Gastrocnemius medialis (tissue), 4 donors: ENCODE measurements around the gene ANKRD11. TPM values are rescaled to one million over a fixed set of nuclear protein-coding genes. Genes with fewer than 3 reads are reported as not detected.
A peak's percentile ranks its signal among the peaks of the same experiment; 100 is the strongest.

Source experiments
- ATAC-seq, 2 donors: fragments of 150-250 bp; one replicate each; pipeline ENCODE4 v1.9.1; 2016
- DNase-seq, 2 donors: peaks; one replicate each; pipeline ENCODE4 v3.0.0-alpha.2; 2019
- H3K27ac ChIP-seq, 4 donors: fragments of 200-600 bp; sonication (generic); 1 replicate in 1 of 4; 2 replicates in 3 of 4; pipeline ENCODE4 v1.5.1; 2016 to 2018; ENCODE audit warnings: mild to moderate bottlenecking in 2 of 4, moderate library complexity in 1 of 4
- H3K27me3 ChIP-seq, 3 donors: fragments of 200-600 bp; sonication (generic) in 2 of 3; 1 replicate in 1 of 3; 2 replicates in 2 of 3; pipeline versions ENCODE4 v1.5.1 to v1.6.0; 2016 to 2019; ENCODE audit warnings: mild to moderate bottlenecking in 1 of 3, moderate library complexity in 1 of 3
- H3K36me3 ChIP-seq, 2 donors: fragments of 200-600 bp; sonication (generic) in 1 of 2; one replicate each; pipeline ENCODE4 v1.5.1; 2017 to 2018
- H3K4me1 ChIP-seq, 2 donors: fragments of 200-600 bp; sonication (generic) in 1 of 2; one replicate each; pipeline ENCODE4 v1.5.1; 2016 to 2017; ENCODE audit warnings: mild to moderate bottlenecking in 2 of 2
- H3K4me3 ChIP-seq, 4 donors: fragments of 200-600 bp; sonication (generic) in 3 of 4; 1 replicate in 1 of 4; 2 replicates in 3 of 4; pipeline ENCODE4 v1.5.1; 2016 to 2019; ENCODE audit warnings: mild to moderate bottlenecking in 2 of 4
- H3K9me3 ChIP-seq, 3 donors: fragments of 200-600 bp; sonication (generic) in 2 of 3; 1 replicate in 1 of 3; 2 replicates in 2 of 3; pipeline ENCODE4 v1.5.1; 2016 to 2019
- POLR2A ChIP-seq, 2 donors: fragments of 450-650 bp; IDR thresholded peaks; one replicate each; pipeline ENCODE4 v1.6.1; 2017; ENCODE audit warnings: antibody characterized with exemption in 2 of 2, mild to moderate bottlenecking in 2 of 2, moderate library complexity in 2 of 2
- in situ Hi-C, 4 donors: fragments of 200-750 bp; cut with MboI; loops; one replicate each; pipeline versions ENCODE4 v1.15.0 to v1.8.0; 2017; ENCODE audit warnings: low sequenced_read_pairs in 4 of 4
- intact Hi-C: fragments of 100-400 bp; cut with DNase I; formaldehyde crosslinking; loops from one replicate; pipeline ENCODE4 v1.15.1; 2023; ENCODE audit warnings: low total_unique reads
- total RNA-seq, 4 donors: library from RNA; depleted of rRNA; stranded (reverse); fragments of >200 nt; gene quantifications; one replicate each; pipeline versions ENCODE4 v1.1.0 to v1.2.3, GENCODE V29; 2016
- TF ChIP-seq, protein P1 (sequence below), 5 experiments: fragments of 450-650 bp in 3 of 5; fragments of 200-600 bp in 2 of 5; sonication (generic) in 2 of 5; IDR thresholded peaks in 4 of 5; conservative IDR thresholded peaks in 1 of 5; 1 replicate in 4 of 5; 2 replicates in 1 of 5; pipeline ENCODE4 v1.5.1; 2016 to 2019; ENCODE audit warnings: antibody characterized with exemption in 5 of 5, mild to moderate bottlenecking in 3 of 5, moderate library complexity in 3 of 5

The ANKRD11 gene
- total RNA-seq, 4 donors from 2014 or later, result 26.0 to 77.0 (median 55.0) TPM

DNA sequence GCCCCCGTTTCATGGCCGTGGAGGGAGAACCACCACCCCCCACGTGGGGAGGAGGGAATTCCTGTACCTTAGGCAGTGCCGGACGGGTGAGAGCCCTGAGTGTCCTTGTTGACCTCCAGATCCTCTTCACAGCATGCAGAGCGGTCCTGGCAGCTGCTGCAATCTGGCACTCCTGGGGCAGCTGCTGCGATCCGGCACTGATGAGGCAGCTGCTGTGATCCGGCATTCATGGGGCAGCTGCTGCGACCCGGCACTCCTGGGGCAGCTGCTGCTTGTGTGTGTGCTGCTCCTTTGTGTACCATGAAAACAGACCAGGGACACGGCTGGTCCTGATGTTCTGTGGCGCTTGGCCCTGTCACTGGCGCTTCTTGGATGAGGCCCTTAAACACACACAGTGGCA, 260.1 kb downstream of the ANKRD11 start:
- H3K4me3 ChIP-seq, result no peak overlapping the region
- peaks cover 0 to 5% of the 10 kb centered on the region in 2 donors for H3K4me1 ChIP-seq
- no peak overlapping the region for H3K27ac ChIP-seq
- ATAC-seq (peak in 1 of 2 donors; percentile 72), DNase-seq (peak in 1 of 2 donors; percentile 48)
- TF ChIP-seq POLR2A (IDR thresholded peaks at IDR 0.05), result no peak
- TF ChIP-seq, protein P1, sequence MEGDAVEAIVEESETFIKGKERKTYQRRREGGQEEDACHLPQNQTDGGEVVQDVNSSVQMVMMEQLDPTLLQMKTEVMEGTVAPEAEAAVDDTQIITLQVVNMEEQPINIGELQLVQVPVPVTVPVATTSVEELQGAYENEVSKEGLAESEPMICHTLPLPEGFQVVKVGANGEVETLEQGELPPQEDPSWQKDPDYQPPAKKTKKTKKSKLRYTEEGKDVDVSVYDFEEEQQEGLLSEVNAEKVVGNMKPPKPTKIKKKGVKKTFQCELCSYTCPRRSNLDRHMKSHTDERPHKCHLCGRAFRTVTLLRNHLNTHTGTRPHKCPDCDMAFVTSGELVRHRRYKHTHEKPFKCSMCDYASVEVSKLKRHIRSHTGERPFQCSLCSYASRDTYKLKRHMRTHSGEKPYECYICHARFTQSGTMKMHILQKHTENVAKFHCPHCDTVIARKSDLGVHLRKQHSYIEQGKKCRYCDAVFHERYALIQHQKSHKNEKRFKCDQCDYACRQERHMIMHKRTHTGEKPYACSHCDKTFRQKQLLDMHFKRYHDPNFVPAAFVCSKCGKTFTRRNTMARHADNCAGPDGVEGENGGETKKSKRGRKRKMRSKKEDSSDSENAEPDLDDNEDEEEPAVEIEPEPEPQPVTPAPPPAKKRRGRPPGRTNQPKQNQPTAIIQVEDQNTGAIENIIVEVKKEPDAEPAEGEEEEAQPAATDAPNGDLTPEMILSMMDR (IDR thresholded peaks at IDR 0.05 in 4 of 5, conservative IDR thresholded peaks at IDR 0.05 in 1 of 5), result no peak
- H3K9me3 ChIP-seq, result no peaks in the 10 kb centered on the region
- intact Hi-C loops, result no loop called here
- in situ Hi-C loops, result loop anchor here in 1 of 4 donors (25.0 kb wide), 1 partner anchor 282 kb away; the partner anchor contains the start of gene SPG7
- no peaks in the 10 kb centered on the region for H3K27me3 ChIP-seq
- peaks cover 4 to 79% of the 10 kb centered on the region in 2 donors for H3K36me3 ChIP-seq

DNA sequence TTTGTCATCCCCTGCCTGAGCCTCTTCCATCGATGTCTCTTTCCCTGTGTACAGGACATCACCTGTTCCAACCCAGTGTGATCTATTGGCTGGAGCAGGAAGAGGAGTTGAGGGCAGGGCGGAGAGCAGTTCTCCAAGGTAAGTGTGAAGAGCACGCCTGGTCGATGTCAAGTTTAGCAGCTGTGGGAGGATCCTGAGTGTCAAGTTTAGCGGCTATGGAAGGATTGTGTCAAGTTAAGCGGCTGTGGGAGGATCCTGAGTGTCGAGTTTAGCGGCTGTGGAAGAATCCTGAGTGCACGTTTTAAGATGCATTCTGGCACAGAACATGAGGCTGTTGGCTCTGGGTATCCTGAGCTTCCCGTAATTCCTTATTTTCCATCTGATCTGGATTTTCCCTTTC, 265.7 kb downstream of the ANKRD11 start:
- intact Hi-C loops, result no loop called here
- in situ Hi-C loops, result loop anchor here in 3 of 4 donors (25.0 kb wide), 3 partner anchors 288 to 487 kb away; partner anchors contain the start of genes GALNS (in 1 of the 3), PABPN1L (in 1 of the 3), SPG7 (in 1 of the 3) and TRAPPC2L (in 1 of the 3)

DNA sequence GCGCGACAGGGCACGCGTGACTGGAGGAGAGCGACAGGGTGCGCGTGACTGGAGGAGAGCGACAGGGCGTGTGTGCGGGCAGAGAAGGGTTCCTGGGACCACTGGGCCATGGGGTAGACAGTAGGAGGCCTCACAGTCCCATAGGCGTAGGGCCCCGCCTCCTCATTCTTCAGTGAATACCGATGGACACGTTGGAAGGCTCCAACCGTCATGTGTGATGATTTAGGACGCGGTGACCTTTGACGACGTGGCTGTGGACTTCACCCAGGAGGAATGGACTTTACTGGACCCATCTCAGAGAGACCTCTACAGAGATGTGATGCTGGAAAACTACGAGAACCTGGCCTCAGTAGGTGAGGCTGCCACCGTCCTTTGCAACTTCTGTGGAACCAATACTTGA, 267.4 kb downstream of the ANKRD11 start:
- no peak overlapping the region for H3K4me3 ChIP-seq
- no peaks in the 10 kb centered on the region for H3K27me3 ChIP-seq
- no peak for DNase-seq
- in situ Hi-C loops (loop anchor here in 2 of 4 donors (25.0 kb wide), 2 partner anchors 361 to 486 kb away; partner anchors contain the start of genes GALNS (in 1 of the 2), PABPN1L (in 1 of the 2) and TRAPPC2L (in 1 of the 2)), intact Hi-C loops (no loop called here)
- peaks cover 5 to 9% of the 10 kb centered on the region in 2 donors for H3K4me1 ChIP-seq
- H3K9me3 ChIP-seq, result no peaks in the 10 kb centered on the region
- no peak overlapping the region for H3K27ac ChIP-seq
- no peak for TF ChIP-seq POLR2A (IDR thresholded peaks at IDR 0.05)
- TF ChIP-seq, protein P1 (IDR thresholded peaks at IDR 0.05 in 4 of 5, conservative IDR thresholded peaks at IDR 0.05 in 1 of 5), result no peak
- H3K36me3 ChIP-seq, result peaks cover 4 to 65% of the 10 kb centered on the region in 2 donors
- no peak for ATAC-seq

More for the DNA sequence above, 265.7 kb downstream of the ANKRD11 start:
- no peak for DNase-seq
- peaks cover 4 to 77% of the 10 kb centered on the region in 2 donors for H3K36me3 ChIP-seq
- no peaks in the 10 kb centered on the region for H3K9me3 ChIP-seq
- no peak overlapping the region for H3K27ac ChIP-seq
- H3K27me3 ChIP-seq, result no peaks in the 10 kb centered on the region
- no peak overlapping the region for H3K4me3 ChIP-seq
- no peak for ATAC-seq
- H3K4me1 ChIP-seq, result no peaks in the 10 kb centered on the region
- no peak for TF ChIP-seq POLR2A (IDR thresholded peaks at IDR 0.05)
- TF ChIP-seq, protein P1 (IDR thresholded peaks at IDR 0.05 in 4 of 5, conservative IDR thresholded peaks at IDR 0.05 in 1 of 5), result no peak

DNA sequence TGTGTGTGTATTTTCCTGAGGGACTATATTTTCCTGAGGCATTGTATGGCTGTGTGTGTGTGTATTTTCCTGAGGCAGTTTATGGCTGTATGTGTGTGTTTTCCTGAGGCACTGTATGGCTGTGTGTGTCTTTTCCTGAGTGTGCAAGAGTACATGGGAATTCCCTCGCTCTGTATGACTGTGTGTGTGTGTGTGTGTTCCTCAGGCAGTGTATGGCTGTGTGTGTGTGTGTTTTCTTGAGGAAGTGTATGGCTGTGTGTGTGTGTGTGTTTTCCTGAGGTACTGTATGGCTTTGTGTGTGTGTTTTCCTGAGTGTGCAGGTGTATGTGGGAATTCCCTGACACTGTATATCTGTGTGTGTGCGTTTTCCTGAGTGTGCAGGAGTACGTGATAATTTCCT, 268.8 kb downstream of the ANKRD11 start:
- no peak for DNase-seq
- intact Hi-C loops (no loop called here), in situ Hi-C loops (loop anchor here in 2 of 4 donors (25.0 kb wide), 2 partner anchors 359 to 484 kb away; partner anchors contain the start of genes GALNS (in 1 of the 2), PABPN1L (in 1 of the 2) and TRAPPC2L (in 1 of the 2))
- no peaks in the 10 kb centered on the region for H3K9me3 ChIP-seq
- peaks cover 8 to 14% of the 10 kb centered on the region in 2 donors for H3K4me1 ChIP-seq
- H3K4me3 ChIP-seq, result no peak overlapping the region
- H3K27ac ChIP-seq, result no peak overlapping the region
- TF ChIP-seq, protein P1 (IDR thresholded peaks at IDR 0.05 in 4 of 5, conservative IDR thresholded peaks at IDR 0.05 in 1 of 5), result no peak
- no peak for TF ChIP-seq POLR2A (IDR thresholded peaks at IDR 0.05)
- H3K36me3 ChIP-seq, result peaks cover 0 to 52% of the 10 kb centered on the region in 2 donors
- no peak for ATAC-seq
- no peaks in the 10 kb centered on the region for H3K27me3 ChIP-seq
